ENCODE measurements around the gene PRSS27. TPM values are rescaled to one million over a fixed set of nuclear protein-coding genes. Genes with fewer than 3 reads are reported as not detected.
A peak's percentile ranks its signal among the peaks of the same experiment; 100 is the strongest.

The PRSS27 gene
- polyA plus RNA-seq, 1 of the 3 experiments (the other 2 are of a cell fraction), result 7.7 TPM

- H3K79me2 ChIP-seq (ENCODE audit: insufficient read depth), result peaks cover 71% of the 10 kb centered on the region
- H3K27ac ChIP-seq (ENCODE audit: low read depth in 2 of 2, low read length in 1 of 2), result peak overlapping the region in 1 of 2 experiments; percentile 2; a peak in 1 of 4 replicates
- no peak overlapping the region for H3K4me3 ChIP-seq (ENCODE audit: low read depth in 2 of 2, low read length in 1 of 2)
- H3F3A ChIP-seq (replicated peaks; ENCODE audit: insufficient read depth), result peaks cover 24% of the 10 kb centered on the region
- H2AFZ ChIP-seq (ENCODE audit: low read depth), result no peak overlapping the region
- no peaks in the 10 kb centered on the region for H3K9me3 ChIP-seq
- H3K4me1 ChIP-seq (ENCODE audit: control insufficient read depth in 1 of 2, insufficient read depth in 2 of 2, low read depth in 1 of 2, low read length in 1 of 2), result no peaks in the 10 kb centered on the region
- no peak overlapping the region for H3K4me2 ChIP-seq
- ChIA-PET POLR2A (interaction anchor here (1.3 kb wide), 1 partner anchor 13 kb away, joined by 3 read pairs; no protein-coding TSS in a partner anchor), CTCF (interaction anchor here (1.3 kb wide), 1 partner anchor 8 kb away, joined by 3 read pairs; no protein-coding TSS in a partner anchor)
- DNase-seq, result no peak
- TF ChIP-seq MAX (IDR thresholded peaks at IDR 0.05; ENCODE audit: low read depth), result no peak
- TF ChIP-seq FOSL2 (IDR thresholded peaks at IDR 0.05; ENCODE audit: borderline replicate concordance, low read depth), result no peak
- no peak for TF ChIP-seq TAF1 (IDR thresholded peaks at IDR 0.05; ENCODE audit: borderline replicate concordance, low read depth, low read length)
- TF ChIP-seq, protein P1, sequence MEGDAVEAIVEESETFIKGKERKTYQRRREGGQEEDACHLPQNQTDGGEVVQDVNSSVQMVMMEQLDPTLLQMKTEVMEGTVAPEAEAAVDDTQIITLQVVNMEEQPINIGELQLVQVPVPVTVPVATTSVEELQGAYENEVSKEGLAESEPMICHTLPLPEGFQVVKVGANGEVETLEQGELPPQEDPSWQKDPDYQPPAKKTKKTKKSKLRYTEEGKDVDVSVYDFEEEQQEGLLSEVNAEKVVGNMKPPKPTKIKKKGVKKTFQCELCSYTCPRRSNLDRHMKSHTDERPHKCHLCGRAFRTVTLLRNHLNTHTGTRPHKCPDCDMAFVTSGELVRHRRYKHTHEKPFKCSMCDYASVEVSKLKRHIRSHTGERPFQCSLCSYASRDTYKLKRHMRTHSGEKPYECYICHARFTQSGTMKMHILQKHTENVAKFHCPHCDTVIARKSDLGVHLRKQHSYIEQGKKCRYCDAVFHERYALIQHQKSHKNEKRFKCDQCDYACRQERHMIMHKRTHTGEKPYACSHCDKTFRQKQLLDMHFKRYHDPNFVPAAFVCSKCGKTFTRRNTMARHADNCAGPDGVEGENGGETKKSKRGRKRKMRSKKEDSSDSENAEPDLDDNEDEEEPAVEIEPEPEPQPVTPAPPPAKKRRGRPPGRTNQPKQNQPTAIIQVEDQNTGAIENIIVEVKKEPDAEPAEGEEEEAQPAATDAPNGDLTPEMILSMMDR (IDR thresholded peaks at IDR 0.05), result no peak
- TF ChIP-seq USF2 (IDR thresholded peaks at IDR 0.05; ENCODE audit: borderline replicate concordance, low read depth, low read length), result no peak
- TF ChIP-seq RXRA (IDR thresholded peaks at IDR 0.05; ENCODE audit: borderline replicate concordance, low read depth), result no peak
- no peak for TF ChIP-seq NRF1 (IDR thresholded peaks at IDR 0.05; ENCODE audit: low read depth, low read length)
- TF ChIP-seq TCF12 (IDR thresholded peaks at IDR 0.05), result no peak
- no peak for TF ChIP-seq NFIC (IDR thresholded peaks at IDR 0.05; ENCODE audit: borderline replicate concordance)
- no peak for TF ChIP-seq MXI1 (IDR thresholded peaks at IDR 0.05; ENCODE audit: low read depth, low read length)
- no peak for TF ChIP-seq CHD2 (IDR thresholded peaks at IDR 0.05; ENCODE audit: low read length, partially characterized antibody)
- TF ChIP-seq, protein P2, sequence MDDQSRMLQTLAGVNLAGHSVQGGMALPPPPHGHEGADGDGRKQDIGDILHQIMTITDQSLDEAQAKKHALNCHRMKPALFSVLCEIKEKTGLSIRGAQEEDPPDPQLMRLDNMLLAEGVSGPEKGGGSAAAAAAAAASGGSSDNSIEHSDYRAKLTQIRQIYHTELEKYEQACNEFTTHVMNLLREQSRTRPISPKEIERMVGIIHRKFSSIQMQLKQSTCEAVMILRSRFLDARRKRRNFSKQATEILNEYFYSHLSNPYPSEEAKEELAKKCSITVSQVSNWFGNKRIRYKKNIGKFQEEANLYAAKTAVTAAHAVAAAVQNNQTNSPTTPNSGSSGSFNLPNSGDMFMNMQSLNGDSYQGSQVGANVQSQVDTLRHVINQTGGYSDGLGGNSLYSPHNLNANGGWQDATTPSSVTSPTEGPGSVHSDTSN (IDR thresholded peaks at IDR 0.05), result no peak
- H3K27me3 ChIP-seq (ENCODE audit: insufficient read depth), result no peaks in the 10 kb centered on the region
- no peaks in the 10 kb centered on the region for H3K9me2 ChIP-seq
- peaks cover 68 to 99% of the 10 kb centered on the region in 2 experiments for H3K36me3 ChIP-seq (replicated peaks in 1 of 2; ENCODE audit: control insufficient read depth in 1 of 2, insufficient read depth in 2 of 2, low read length in 1 of 2)
- H4K20me1 ChIP-seq (ENCODE audit: insufficient read depth), result peaks cover 84% of the 10 kb centered on the region
- H3K9ac ChIP-seq, result no peak overlapping the region
- 98% methylated on average over 15 of the region's 19 CpGs for WGBS (ENCODE audit: low lambda C conversion rate)
Measured at GRCh38 chr16:2767140-2767731, 47.2 kb upstream of the PRSS27 start.
